Measurements from ENCODE around the gene ENDOV.

GRCh38 chr17:80380555-80381002 lies 34.4 kb upstream of the ENDOV start:
- TF ChIP-seq, protein P1, sequence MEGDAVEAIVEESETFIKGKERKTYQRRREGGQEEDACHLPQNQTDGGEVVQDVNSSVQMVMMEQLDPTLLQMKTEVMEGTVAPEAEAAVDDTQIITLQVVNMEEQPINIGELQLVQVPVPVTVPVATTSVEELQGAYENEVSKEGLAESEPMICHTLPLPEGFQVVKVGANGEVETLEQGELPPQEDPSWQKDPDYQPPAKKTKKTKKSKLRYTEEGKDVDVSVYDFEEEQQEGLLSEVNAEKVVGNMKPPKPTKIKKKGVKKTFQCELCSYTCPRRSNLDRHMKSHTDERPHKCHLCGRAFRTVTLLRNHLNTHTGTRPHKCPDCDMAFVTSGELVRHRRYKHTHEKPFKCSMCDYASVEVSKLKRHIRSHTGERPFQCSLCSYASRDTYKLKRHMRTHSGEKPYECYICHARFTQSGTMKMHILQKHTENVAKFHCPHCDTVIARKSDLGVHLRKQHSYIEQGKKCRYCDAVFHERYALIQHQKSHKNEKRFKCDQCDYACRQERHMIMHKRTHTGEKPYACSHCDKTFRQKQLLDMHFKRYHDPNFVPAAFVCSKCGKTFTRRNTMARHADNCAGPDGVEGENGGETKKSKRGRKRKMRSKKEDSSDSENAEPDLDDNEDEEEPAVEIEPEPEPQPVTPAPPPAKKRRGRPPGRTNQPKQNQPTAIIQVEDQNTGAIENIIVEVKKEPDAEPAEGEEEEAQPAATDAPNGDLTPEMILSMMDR (IDR thresholded peaks at IDR 0.05; ENCODE audit: low read depth, low read length), result no peak
- no peak for TF ChIP-seq EZH2phosphoT487 (IDR thresholded peaks at IDR 0.05; ENCODE audit: low read depth)

Measured in OCI-LY3 (cell line).